ENCODE measurements around the gene CCNC.
"Not testable (repeated sequence)": the region's sequence is repeated elsewhere in the genome, so short reads cannot be mapped to it uniquely, and the experiment has no call there.

The CCNC gene

GRCh38 chr6:99602520-99603420 is 34.3 kb upstream of the CCNC start:
- peak; percentile 21 for DNase-seq

- DNase-seq = not testable (repeated sequence)
Measured at GRCh38 chr6:99594696-99595095, 26.2 kb upstream of the CCNC start.

GRCh38 chr6:99592900-99593299 is 24.4 kb upstream of the CCNC start:
- no peak for DNase-seq

- DNase-seq = no peak
Measured at GRCh38 chr6:99591673-99592364, 23.4 kb upstream of the CCNC start.

GRCh38 chr6:99590728-99591672 is 22.5 kb upstream of the CCNC start:
- DNase-seq = peak; percentile 16

GRCh38 chr6:99589907-99590493 is 21.5 kb upstream of the CCNC start:
- no peak for DNase-seq

- DNase-seq = peak; percentile 29
Measured at GRCh38 chr6:99589290-99589672, 20.8 kb upstream of the CCNC start.

GRCh38 chr6:99588618-99589289 is 20.3 kb upstream of the CCNC start:
- DNase-seq = peak; percentile 81

- DNase-seq = no peak
Measured at GRCh38 chr6:99587792-99588191, 19.3 kb upstream of the CCNC start.

GRCh38 chr6:99579781-99580180 is 11.3 kb upstream of the CCNC start:
- DNase-seq = no peak

GRCh38 chr6:99575544-99576227 is 7.2 kb upstream of the CCNC start:
- no peak for DNase-seq

- DNase-seq = no peak
Measured at GRCh38 chr6:99573980-99574617, 5.6 kb upstream of the CCNC start.

- DNase-seq = no peak
Measured at GRCh38 chr6:99563056-99563723, 5.3 kb downstream of the CCNC start.

- no peak for DNase-seq
Measured at GRCh38 chr6:99560668-99561067, 7.8 kb downstream of the CCNC start.

GRCh38 chr6:99559057-99559456 is 9.4 kb downstream of the CCNC start:
- DNase-seq = no peak

GRCh38 chr6:99553888-99554287 is 14.6 kb downstream of the CCNC start:
- no peak for DNase-seq

GRCh38 chr6:99550046-99550748 is 18.3 kb downstream of the CCNC start:
- DNase-seq = no peak

- DNase-seq = no peak
Measured at GRCh38 chr6:99548706-99549105, 19.8 kb downstream of the CCNC start.

GRCh38 chr6:99547526-99547925 is 20.9 kb downstream of the CCNC start:
- DNase-seq = no peak

GRCh38 chr6:99545442-99545841 is 23.0 kb downstream of the CCNC start:
- no peak for DNase-seq
